GM12891 (cell line): ENCODE measurements around the gene IL22RA1.

Source experiments
- POLR2A ChIP-seq: IDR thresholded peaks from 2 replicates; pipeline ENCODE4 v1.6.1; 2011; ENCODE audit warnings: low read depth, low read length, control low read depth
- POLR2AphosphoS5 ChIP-seq: IDR thresholded peaks from 2 replicates; pipeline ENCODE4 v1.6.1; 2011; ENCODE audit warnings: low read depth, low read length, control low read depth

GRCh38 chr1:24081190-24081589 is 61.8 kb downstream of the IL22RA1 start:
- no peak for TF ChIP-seq POLR2AphosphoS5
- no peak for TF ChIP-seq POLR2A
